ENCODE measurements around the gene PLEKHA7.

DNA sequence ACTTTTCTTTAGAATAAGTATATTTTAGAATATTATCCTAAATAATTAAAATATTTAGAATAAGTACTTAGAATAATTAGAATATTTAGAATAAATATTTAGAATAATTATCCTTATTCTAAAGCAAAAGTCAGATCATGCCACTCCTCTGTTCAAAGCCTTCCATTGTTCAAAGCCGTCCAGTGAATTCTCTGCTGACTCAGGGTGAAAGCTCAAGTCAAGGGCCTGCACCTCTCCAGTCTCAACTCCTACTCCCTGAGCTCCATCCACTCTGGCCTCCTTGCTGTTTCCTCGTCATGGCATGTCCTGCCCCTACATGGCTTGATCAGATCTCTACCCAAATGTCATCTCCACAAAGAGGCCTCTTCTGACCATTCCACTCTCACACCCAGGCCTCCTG, 30.0 kb downstream of the PLEKHA7 start:
- no peak for TF ChIP-seq OSR1 (CRISPR knock-in tag; IDR thresholded peaks at IDR 0.05)
- TF ChIP-seq, protein P1, sequence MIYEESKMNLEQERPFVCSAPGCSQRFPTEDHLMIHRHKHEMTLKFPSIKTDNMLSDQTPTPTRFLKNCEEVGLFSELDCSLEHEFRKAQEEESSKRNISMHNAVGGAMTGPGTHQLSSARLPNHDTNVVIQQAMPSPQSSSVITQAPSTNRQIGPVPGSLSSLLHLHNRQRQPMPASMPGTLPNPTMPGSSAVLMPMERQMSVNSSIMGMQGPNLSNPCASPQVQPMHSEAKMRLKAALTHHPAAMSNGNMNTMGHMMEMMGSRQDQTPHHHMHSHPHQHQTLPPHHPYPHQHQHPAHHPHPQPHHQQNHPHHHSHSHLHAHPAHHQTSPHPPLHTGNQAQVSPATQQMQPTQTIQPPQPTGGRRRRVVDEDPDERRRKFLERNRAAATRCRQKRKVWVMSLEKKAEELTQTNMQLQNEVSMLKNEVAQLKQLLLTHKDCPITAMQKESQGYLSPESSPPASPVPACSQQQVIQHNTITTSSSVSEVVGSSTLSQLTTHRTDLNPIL (CRISPR knock-in tag; IDR thresholded peaks at IDR 0.05; ENCODE audit: low read depth) = no peak
- TF ChIP-seq ZNF565 (CRISPR knock-in tag; conservative IDR thresholded peaks at IDR 0.05; ENCODE audit: low read depth) = no peak
- TF ChIP-seq ARNTL (CRISPR knock-in tag; IDR thresholded peaks at IDR 0.05; ENCODE audit: borderline replicate concordance, low read depth) = no peak
- TF ChIP-seq, protein P2, sequence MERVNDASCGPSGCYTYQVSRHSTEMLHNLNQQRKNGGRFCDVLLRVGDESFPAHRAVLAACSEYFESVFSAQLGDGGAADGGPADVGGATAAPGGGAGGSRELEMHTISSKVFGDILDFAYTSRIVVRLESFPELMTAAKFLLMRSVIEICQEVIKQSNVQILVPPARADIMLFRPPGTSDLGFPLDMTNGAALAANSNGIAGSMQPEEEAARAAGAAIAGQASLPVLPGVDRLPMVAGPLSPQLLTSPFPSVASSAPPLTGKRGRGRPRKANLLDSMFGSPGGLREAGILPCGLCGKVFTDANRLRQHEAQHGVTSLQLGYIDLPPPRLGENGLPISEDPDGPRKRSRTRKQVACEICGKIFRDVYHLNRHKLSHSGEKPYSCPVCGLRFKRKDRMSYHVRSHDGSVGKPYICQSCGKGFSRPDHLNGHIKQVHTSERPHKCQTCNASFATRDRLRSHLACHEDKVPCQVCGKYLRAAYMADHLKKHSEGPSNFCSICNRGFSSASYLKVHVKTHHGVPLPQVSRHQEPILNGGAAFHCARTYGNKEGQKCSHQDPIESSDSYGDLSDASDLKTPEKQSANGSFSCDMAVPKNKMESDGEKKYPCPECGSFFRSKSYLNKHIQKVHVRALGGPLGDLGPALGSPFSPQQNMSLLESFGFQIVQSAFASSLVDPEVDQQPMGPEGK (CRISPR knock-in tag; IDR thresholded peaks at IDR 0.05; ENCODE audit: borderline replicate concordance) = no peak
- TF ChIP-seq TOX (CRISPR knock-in tag; IDR thresholded peaks at IDR 0.05; ENCODE audit: borderline replicate concordance) = no peak
- no peak for TF ChIP-seq PPARA (CRISPR knock-in tag; IDR thresholded peaks at IDR 0.05; ENCODE audit: borderline replicate concordance)
- TF ChIP-seq ZFP3 (CRISPR knock-in tag; IDR thresholded peaks at IDR 0.05) = no peak
- no peak for TF ChIP-seq TCF4 (CRISPR knock-in tag; IDR thresholded peaks at IDR 0.05; ENCODE audit: borderline replicate concordance)
- TF ChIP-seq RARB (CRISPR knock-in tag; IDR thresholded peaks at IDR 0.05) = no peak
- no peak for TF ChIP-seq ZC3H10 (CRISPR knock-in tag; IDR thresholded peaks at IDR 0.05)
- no peak for TF ChIP-seq CSDC2 (CRISPR knock-in tag; IDR thresholded peaks at IDR 0.05)

All from SK-N-SH treated with all-trans-retinoic acid at 6 μM for 48 hours (cell line).